ENCODE results near the gene SLC2A8.

SLC2A8 gene

GRCh38 chr9:127384901-127385300 lies 12.1 kb upstream of the SLC2A8 start:
- TF ChIP-seq CTCF (IDR thresholded peaks at IDR 0.05): no peak

- TF ChIP-seq CTCF (IDR thresholded peaks at IDR 0.05): no peak
Measured at GRCh38 chr9:127386249-127386648, 10.7 kb upstream of the SLC2A8 start.

- no peak for TF ChIP-seq CTCF (IDR thresholded peaks at IDR 0.05)
Measured at GRCh38 chr9:127386981-127387380, 10.0 kb upstream of the SLC2A8 start.

GRCh38 chr9:127388037-127388855 lies 8.7 kb upstream of the SLC2A8 start:
- no peak for TF ChIP-seq CTCF (IDR thresholded peaks at IDR 0.05)

GRCh38 chr9:127388856-127389238 lies 8.1 kb upstream of the SLC2A8 start:
- TF ChIP-seq CTCF (IDR thresholded peaks at IDR 0.05): no peak

- no peak for TF ChIP-seq CTCF (IDR thresholded peaks at IDR 0.05)
Measured at GRCh38 chr9:127389381-127390247, 7.4 kb upstream of the SLC2A8 start.

GRCh38 chr9:127390248-127390545 lies 6.8 kb upstream of the SLC2A8 start:
- TF ChIP-seq CTCF (IDR thresholded peaks at IDR 0.05): no peak

Data from LNCAP (cell line).